Thymus (tissue), 11 donors: ENCODE measurements around the gene OAT. TPM values are rescaled to one million over a fixed set of nuclear protein-coding genes. Genes with fewer than 3 reads are reported as not detected.
"Not testable (repeated sequence)": the region's sequence is repeated elsewhere in the genome, so short reads cannot be mapped to it uniquely, and the experiment has no call there.

Experiments used
- DNase-seq, 9 donors: peaks; one replicate each; pipeline ENCODE4 v3.0.0-alpha.2; 2013; ENCODE audit warnings: low spot score in 9 of 9, low read depth in 6 of 9, missing footprints in 1 of 9
- H3K27ac ChIP-seq, 2 donors: one replicate each; pipeline ENCODE4 v1.5.1; 2013; ENCODE audit warnings: control low read depth in 1 of 2, low read depth in 1 of 2, low read length in 1 of 2, mild to moderate bottlenecking in 1 of 2, moderate library complexity in 1 of 2
- H3K27me3 ChIP-seq, 2 donors: one replicate each; pipeline ENCODE4 v1.5.1; 2013; ENCODE audit warnings: low read length in 1 of 2; ENCODE audit not compliant: control insufficient read depth in 2 of 2, insufficient read depth in 1 of 2
- H3K36me3 ChIP-seq, 2 donors: one replicate each; pipeline ENCODE4 v1.5.1; 2013; ENCODE audit warnings: low read length in 1 of 2, mild to moderate bottlenecking in 1 of 2, moderate library complexity in 1 of 2; ENCODE audit not compliant: control insufficient read depth in 2 of 2, insufficient read depth in 2 of 2
- H3K4me1 ChIP-seq, 2 donors: one replicate each; pipeline ENCODE4 v1.5.1; 2013; ENCODE audit warnings: low read length in 2 of 2; ENCODE audit not compliant: control insufficient read depth in 2 of 2, insufficient read depth in 2 of 2
- H3K4me3 ChIP-seq, 2 donors: one replicate each; pipeline ENCODE4 v1.5.1; 2013; ENCODE audit warnings: low read length in 2 of 2, control low read depth in 1 of 2, mild to moderate bottlenecking in 1 of 2
- H3K9me3 ChIP-seq, 2 donors: one replicate each; pipeline ENCODE4 v1.5.1; 2013; ENCODE audit warnings: low read length in 1 of 2, mild to moderate bottlenecking in 1 of 2; ENCODE audit not compliant: control insufficient read depth in 2 of 2, insufficient read depth in 1 of 2
- WGBS: extraction: QIAGEN DNeasy Blood & Tissue Kit; methylation state at CpG from one replicate; pipeline ENCODE4 v1.1.7; 2013; 5-methylcytosine and 5-hydroxymethylcytosine counted together
- polyA plus RNA-seq: library from polyadenylated mRNA; stranded (reverse); fragments of 200-250 nt; gene quantifications from one replicate; pipeline ENCODE4 v1.2.3, GENCODE V29; 2013
- total RNA-seq: library from RNA; stranded (reverse); fragments of 120-200 nt; gene quantifications from one replicate; pipeline ENCODE4 v1.2.4, GENCODE V29; 2013
- donor health status: healthy.

Gene OAT
- total and polyA plus RNA-seq, 2 donors = 41.4 to 50.9 TPM

DNA sequence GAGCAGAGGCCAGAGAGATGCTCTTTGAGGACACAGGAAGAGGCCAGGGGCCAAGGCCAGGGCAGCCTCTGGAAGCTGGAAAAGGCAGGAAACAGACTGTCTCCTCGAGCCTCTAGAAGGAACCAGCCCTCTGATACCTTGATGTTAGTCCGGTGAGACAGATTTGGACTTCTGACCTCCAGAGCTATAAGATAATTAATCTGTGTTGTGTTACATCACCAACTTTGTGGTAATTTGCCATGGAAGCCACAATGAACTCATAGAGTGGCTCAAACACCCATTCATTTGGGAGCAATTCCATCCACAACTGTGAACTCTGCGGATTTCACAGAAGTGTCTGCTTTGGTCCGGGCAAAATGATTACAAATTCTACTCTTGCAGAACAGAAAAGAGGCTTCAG lies 48.7 kb downstream of the OAT start:
- H3K27me3 ChIP-seq = no peaks in the 10 kb centered on the region
- 85% methylated on average over 4 of the region's 4 CpGs for WGBS
- no peak for DNase-seq

DNA sequence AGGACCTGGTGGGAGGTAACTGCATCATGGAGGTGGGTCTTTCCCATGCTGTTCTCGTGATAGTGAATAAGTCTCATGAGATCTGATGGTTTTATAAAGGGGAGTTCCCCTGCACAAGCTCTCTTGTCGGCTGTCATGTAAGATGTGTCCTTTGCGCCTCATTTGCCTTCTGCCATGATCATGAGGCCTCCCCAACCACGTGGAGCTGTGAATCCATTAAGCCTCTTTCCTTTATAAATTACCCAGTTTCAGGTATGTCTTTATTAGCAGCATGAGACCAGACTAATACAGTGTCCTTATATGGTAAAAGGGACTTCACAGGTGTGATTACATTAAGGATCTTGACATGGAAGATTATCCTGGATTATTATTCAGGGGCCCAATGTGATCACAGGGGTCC lies 49.2 kb downstream of the OAT start:
- not testable (repeated sequence) for H3K27me3 ChIP-seq, H3K9me3 ChIP-seq, H3K27ac ChIP-seq, H3K36me3 ChIP-seq, DNase-seq, H3K4me3 ChIP-seq
- 64% methylated on average over 4 of the region's 4 CpGs for WGBS
- H3K4me1 ChIP-seq = peaks cover 4 to 15% of the 10 kb centered on the region in 2 donors

More for the DNA sequence above, 48.7 kb downstream of the OAT start:
- Histone ChIP-seq H3K36me3 (no peaks in the 10 kb centered on the region), H3K27ac (no peak overlapping the region), H3K4me3 (no peak overlapping the region), H3K9me3 (no peaks in the 10 kb centered on the region), H3K4me1 (peaks cover 4 to 15% of the 10 kb centered on the region in 2 donors)

DNA sequence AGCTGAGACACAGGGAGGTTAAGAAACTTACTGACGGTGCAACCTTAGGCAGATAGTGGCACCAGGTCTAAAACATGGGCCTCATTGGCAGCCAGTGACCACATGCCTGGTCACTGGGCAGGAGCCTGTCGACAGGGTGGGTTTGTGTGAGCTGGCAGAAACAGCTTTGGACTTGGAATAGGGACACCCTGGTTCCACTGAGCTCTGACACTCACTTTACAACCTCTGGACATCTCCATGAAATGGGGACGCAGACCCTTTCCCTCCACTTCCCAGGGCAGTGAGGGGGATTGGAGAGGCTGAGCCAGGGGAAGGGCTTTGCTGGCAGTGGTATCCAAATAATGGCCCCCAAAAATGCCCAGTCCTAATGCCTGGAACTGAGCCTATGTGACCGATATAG lies 49.7 kb downstream of the OAT start:
- Histone ChIP-seq H3K4me3 (no peak overlapping the region), H3K9me3 (no peaks in the 10 kb centered on the region), H3K4me1 (peaks cover 4 to 15% of the 10 kb centered on the region in 2 donors), H3K36me3 (no peaks in the 10 kb centered on the region), H3K27ac (no peak overlapping the region), H3K27me3 (no peaks in the 10 kb centered on the region)
- 95% methylated on average over 4 of the region's 4 CpGs for WGBS
- DNase-seq = no peak

DNA sequence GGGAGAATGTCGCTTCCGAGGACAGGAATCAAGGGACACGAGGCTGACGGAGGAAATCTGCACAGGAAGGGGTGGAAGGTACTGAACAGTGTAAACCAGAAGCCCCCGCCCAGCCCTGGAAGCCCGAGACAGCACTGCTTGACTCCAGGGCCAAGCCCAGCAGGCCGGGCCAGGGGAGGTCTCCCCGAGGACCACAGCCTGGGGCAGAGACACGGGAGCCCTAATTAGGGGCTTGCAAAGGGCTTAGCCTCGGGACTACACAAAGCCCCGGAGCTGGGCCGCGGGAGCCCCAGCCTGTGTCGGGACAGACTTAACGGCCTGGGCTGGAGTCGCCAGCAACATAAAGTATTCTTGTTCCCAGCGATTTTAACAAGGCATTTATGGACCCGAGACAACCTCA lies 50.8 kb downstream of the OAT start:
- no peak overlapping the region for H3K27ac ChIP-seq
- H3K27me3 ChIP-seq = no peaks in the 10 kb centered on the region
- no peak for DNase-seq
- no peaks in the 10 kb centered on the region for H3K36me3 ChIP-seq
- no peaks in the 10 kb centered on the region for H3K9me3 ChIP-seq
- WGBS = 94% methylated on average over 18 of the region's 18 CpGs
- H3K4me3 ChIP-seq = no peak overlapping the region
- peaks cover 4 to 15% of the 10 kb centered on the region in 2 donors for H3K4me1 ChIP-seq

DNA sequence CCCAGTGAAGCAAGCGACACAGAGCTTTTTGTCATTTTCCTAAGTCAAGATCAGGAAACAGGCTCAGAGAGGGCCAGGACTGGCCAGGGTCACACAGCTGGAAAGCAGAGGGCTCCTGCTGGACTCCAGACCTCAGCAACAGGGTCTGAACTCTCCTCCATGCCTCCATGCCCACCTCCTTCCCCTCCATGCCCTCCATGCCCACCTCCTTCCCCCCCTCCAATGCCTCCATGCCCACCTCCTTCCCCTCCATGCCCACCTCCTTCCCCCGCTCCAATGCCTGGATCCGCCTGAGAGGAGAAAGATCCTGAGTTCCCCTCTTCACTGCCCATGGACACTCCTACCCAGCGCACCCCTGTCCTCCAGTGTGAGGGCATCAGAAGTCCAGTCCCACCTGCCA lies 51.3 kb downstream of the OAT start:
- Histone ChIP-seq H3K27me3 (no peaks in the 10 kb centered on the region), H3K36me3 (no peaks in the 10 kb centered on the region), H3K4me3 (no peak overlapping the region), H3K4me1 (peaks cover 4 to 15% of the 10 kb centered on the region in 2 donors), H3K27ac (no peak overlapping the region), H3K9me3 (no peaks in the 10 kb centered on the region)
- no peak for DNase-seq
- WGBS = 95% methylated on average over 4 of the region's 4 CpGs

DNA sequence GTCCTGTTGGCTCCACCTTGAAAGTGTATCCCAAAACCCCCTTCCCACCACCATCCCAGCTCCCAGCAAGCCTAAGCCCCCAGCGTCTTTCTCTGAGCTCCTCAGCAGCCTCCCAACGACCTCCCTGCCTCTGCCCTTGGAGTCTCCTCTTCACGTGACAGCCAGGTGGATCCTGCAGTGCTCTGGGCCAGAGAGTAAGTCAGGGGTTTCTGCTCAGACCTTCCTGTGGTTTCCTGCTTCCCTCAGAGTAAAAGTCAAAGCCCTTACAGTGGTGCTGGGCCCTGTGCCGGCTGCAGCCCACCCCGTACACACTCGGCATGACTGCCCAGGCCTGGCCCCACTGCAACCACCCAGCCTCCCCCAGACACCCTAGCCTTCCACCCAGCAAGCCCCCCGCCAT lies 51.9 kb downstream of the OAT start:
- Histone ChIP-seq H3K27me3 (no peaks in the 10 kb centered on the region), H3K4me3 (no peak overlapping the region), H3K27ac (no peak overlapping the region), H3K36me3 (no peaks in the 10 kb centered on the region), H3K4me1 (peaks cover 4 to 15% of the 10 kb centered on the region in 2 donors), H3K9me3 (no peaks in the 10 kb centered on the region)
- WGBS = 8% methylated on average over 7 of the region's 7 CpGs
- DNase-seq = peak in 5 of 9 donors; percentile 3 to 48 (median 20)

DNA sequence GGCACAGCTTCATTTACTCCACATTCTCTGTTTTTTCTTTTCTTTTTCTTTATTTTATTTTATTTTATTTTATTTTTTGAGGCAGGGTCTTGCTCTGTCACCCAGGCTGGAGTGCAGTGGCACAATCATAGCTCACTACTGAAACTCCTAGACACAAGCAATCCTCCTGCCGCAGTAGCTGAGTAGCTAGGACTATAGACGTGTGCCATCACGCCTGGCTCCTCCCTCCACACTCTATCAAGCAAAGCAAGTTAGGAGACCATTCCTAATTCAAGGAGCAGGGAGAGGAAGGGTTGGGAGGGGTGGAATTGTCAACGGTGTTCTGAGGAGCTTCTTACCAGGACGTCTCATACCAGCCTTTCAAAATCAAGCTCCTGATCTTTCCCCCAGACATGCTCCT lies 52.4 kb downstream of the OAT start:
- WGBS = 78% methylated on average over 5 of the region's 5 CpGs
- no peak for DNase-seq
- H3K27me3 ChIP-seq = no peaks in the 10 kb centered on the region

DNA sequence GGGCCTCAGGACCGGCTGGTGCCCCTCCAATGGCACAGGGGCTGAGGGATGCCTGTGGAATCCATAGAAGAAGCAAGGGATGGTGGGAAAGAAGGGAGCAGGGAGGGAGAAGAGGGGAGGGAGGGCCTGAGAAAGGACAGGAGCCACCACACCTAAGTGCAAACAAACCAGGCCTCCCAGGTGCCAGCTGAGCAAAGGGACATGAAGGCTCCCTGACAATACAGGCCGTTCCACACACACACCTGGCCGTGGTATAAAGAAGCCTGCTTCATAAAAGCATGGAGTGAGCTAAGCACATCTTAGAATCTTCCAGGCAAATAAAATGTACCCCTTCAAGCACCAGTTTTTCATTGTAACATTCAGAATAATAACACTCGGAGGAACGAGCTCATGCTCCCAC lies 54.0 kb downstream of the OAT start:
- Histone ChIP-seq H3K27ac (no peak overlapping the region), H3K36me3 (no peaks in the 10 kb centered on the region), H3K27me3 (no peaks in the 10 kb centered on the region), H3K4me3 (no peak overlapping the region), H3K9me3 (peaks cover 0 to 7% of the 10 kb centered on the region in 2 donors), H3K4me1 (peaks cover 4 to 15% of the 10 kb centered on the region in 2 donors)
- 83% methylated on average over 5 of the region's 5 CpGs for WGBS
- DNase-seq = no peak

More for the DNA sequence above, 52.4 kb downstream of the OAT start:
- no peaks in the 10 kb centered on the region for H3K36me3 ChIP-seq
- H3K9me3 ChIP-seq = no peaks in the 10 kb centered on the region
- H3K4me3 ChIP-seq = no peak overlapping the region
- no peak overlapping the region for H3K27ac ChIP-seq
- peaks cover 4 to 15% of the 10 kb centered on the region in 2 donors for H3K4me1 ChIP-seq

DNA sequence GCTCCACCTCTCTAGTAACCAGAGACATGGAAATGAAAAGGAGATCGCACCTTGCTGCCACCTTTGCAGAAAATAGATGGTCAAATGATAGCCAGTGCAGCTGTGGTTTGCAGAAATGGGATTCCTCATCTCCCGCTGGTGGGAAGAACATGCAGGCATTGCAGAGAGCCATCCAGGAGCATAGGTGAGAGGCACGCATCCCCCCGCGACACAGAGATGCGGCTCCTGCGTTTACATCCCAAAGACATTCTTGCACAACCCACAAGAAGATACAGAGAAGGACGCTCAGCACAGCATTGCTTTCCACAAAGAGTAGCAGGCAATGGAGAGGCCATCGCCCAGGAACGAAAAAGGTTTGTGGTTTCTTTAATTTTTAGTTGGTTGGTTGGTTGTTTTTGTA lies 56.2 kb downstream of the OAT start:
- H3K27me3 ChIP-seq = no peaks in the 10 kb centered on the region
- peaks cover 0 to 7% of the 10 kb centered on the region in 2 donors for H3K9me3 ChIP-seq
- WGBS = 91% methylated on average over 10 of the region's 10 CpGs
- peaks cover 4 to 15% of the 10 kb centered on the region in 2 donors for H3K4me1 ChIP-seq
- H3K36me3 ChIP-seq = no peaks in the 10 kb centered on the region
- no peak overlapping the region for H3K27ac ChIP-seq
- no peak for DNase-seq
- no peak overlapping the region for H3K4me3 ChIP-seq
